Peyer's patch (tissue), 4 donors: Measurements from ENCODE around the gene DAZAP1. TPM values are rescaled to one million over a fixed set of nuclear protein-coding genes. Genes with fewer than 3 reads are reported as not detected.

ENCODE experiments used
- DNase-seq, 3 donors: peaks; one replicate each; pipeline ENCODE4 v3.0.0-alpha.2; 2017 to 2019
- H3K27ac ChIP-seq, 4 donors: fragments of 200-600 bp; sonication (generic); one replicate each; pipeline ENCODE4 v1.5.1; 2016 to 2019
- H3K27me3 ChIP-seq, 2 donors: fragments of 200-600 bp; sonication (generic); one replicate each; pipeline ENCODE4 v1.5.1; 2019
- H3K36me3 ChIP-seq, 3 donors: fragments of 200-600 bp; sonication (generic); one replicate each; pipeline ENCODE4 v1.5.1; 2016 to 2019
- H3K4me1 ChIP-seq, 4 donors: fragments of 200-600 bp; sonication (generic); one replicate each; pipeline ENCODE4 v1.5.1; 2016 to 2019
- H3K4me3 ChIP-seq, 4 donors: fragments of 200-600 bp; sonication (generic); 1 replicate in 3 of 4; 2 replicates in 1 of 4; pipeline ENCODE4 v1.5.1; 2016 to 2019; ENCODE audit warnings: mild to moderate bottlenecking in 1 of 4
- H3K9me3 ChIP-seq, 4 donors: fragments of 200-600 bp; sonication (generic); one replicate each; pipeline ENCODE4 v1.5.1; 2016 to 2019; ENCODE audit warnings: mild to moderate bottlenecking in 1 of 4
- CTCF ChIP-seq, 6 experiments: fragments of 450-650 bp in 4 of 6; fragments of 200-600 bp in 2 of 6; sonication (generic) in 1 of 6; IDR thresholded peaks; one replicate each; pipeline ENCODE4 v1.5.1; 2017 to 2019; ENCODE audit warnings: antibody characterized with exemption in 6 of 6, mild to moderate bottlenecking in 3 of 6, moderate library complexity in 1 of 6
- POLR2A ChIP-seq, 2 donors: fragments of 450-650 bp; IDR thresholded peaks; one replicate each; pipeline ENCODE4 v1.5.1; 2017; ENCODE audit warnings: antibody characterized with exemption in 2 of 2, mild to moderate bottlenecking in 2 of 2, moderate library complexity in 2 of 2
- total RNA-seq, 4 donors: library from RNA; depleted of rRNA; stranded (reverse); fragments of >200 nt; gene quantifications; one replicate each; pipeline ENCODE4 v1.1.0, GENCODE V29; 2016

DAZAP1 gene
- total RNA-seq, 4 donors from 2014 or later = 37.5 to 90.9 (median 58.2) TPM

GRCh38 chr19:1373534-1374249, 33.7 kb upstream of the DAZAP1 start:
- no peaks in the 10 kb centered on the region for H3K27me3 ChIP-seq
- H3K9me3 ChIP-seq = no peaks in the 10 kb centered on the region
- peaks cover 0 to 13% (median 0%) of the 10 kb centered on the region in 4 donors for H3K4me1 ChIP-seq
- H3K27ac ChIP-seq = peak overlapping the region in 2 of 4 donors; percentile 65 to 66
- TF ChIP-seq POLR2A (IDR thresholded peaks at IDR 0.05) (no peak), CTCF (IDR thresholded peaks at IDR 0.05) (no peak)
- peaks cover 0 to 69% (median 0%) of the 10 kb centered on the region in 3 donors for H3K36me3 ChIP-seq
- no peak for DNase-seq
- no peak overlapping the region for H3K4me3 ChIP-seq

GRCh38 chr19:1374250-1374577, 33.2 kb upstream of the DAZAP1 start:
- no peak for DNase-seq
- Histone ChIP-seq H3K27me3 (no peaks in the 10 kb centered on the region), H3K4me3 (no peak overlapping the region), H3K27ac (peak overlapping the region in 2 of 4 donors; percentile 65 to 66), H3K36me3 (peaks cover 0 to 64% (median 0%) of the 10 kb centered on the region in 3 donors), H3K4me1 (peaks cover 0 to 13% (median 0%) of the 10 kb centered on the region in 4 donors), H3K9me3 (no peaks in the 10 kb centered on the region)
- TF ChIP-seq CTCF (IDR thresholded peaks at IDR 0.05) (no peak), POLR2A (IDR thresholded peaks at IDR 0.05) (no peak)

GRCh38 chr19:1376415-1376805, 31.0 kb upstream of the DAZAP1 start:
- H3K4me1 ChIP-seq = peaks cover 0 to 13% (median 0%) of the 10 kb centered on the region in 4 donors
- no peak overlapping the region for H3K27ac ChIP-seq
- no peak overlapping the region for H3K4me3 ChIP-seq
- no peaks in the 10 kb centered on the region for H3K9me3 ChIP-seq
- TF ChIP-seq CTCF (IDR thresholded peaks at IDR 0.05) (no peak), POLR2A (IDR thresholded peaks at IDR 0.05) (no peak)
- peaks cover 0 to 42% (median 0%) of the 10 kb centered on the region in 3 donors for H3K36me3 ChIP-seq
- H3K27me3 ChIP-seq = no peaks in the 10 kb centered on the region
- DNase-seq = no peak

GRCh38 chr19:1377176-1377964, 30.0 kb upstream of the DAZAP1 start:
- no peak for DNase-seq
- peaks cover 0 to 33% (median 0%) of the 10 kb centered on the region in 3 donors for H3K36me3 ChIP-seq
- H3K4me1 ChIP-seq = peaks cover 0 to 13% (median 0%) of the 10 kb centered on the region in 4 donors
- no peaks in the 10 kb centered on the region for H3K27me3 ChIP-seq
- no peak for TF ChIP-seq CTCF (IDR thresholded peaks at IDR 0.05)
- no peak for TF ChIP-seq POLR2A (IDR thresholded peaks at IDR 0.05)
- no peak overlapping the region for H3K27ac ChIP-seq
- no peak overlapping the region for H3K4me3 ChIP-seq
- no peaks in the 10 kb centered on the region for H3K9me3 ChIP-seq

- peaks cover 0 to 9% (median 0%) of the 10 kb centered on the region in 4 donors for H3K4me1 ChIP-seq
- H3K4me3 ChIP-seq = no peak overlapping the region
- H3K9me3 ChIP-seq = no peaks in the 10 kb centered on the region
- no peak overlapping the region for H3K27ac ChIP-seq
- no peak for TF ChIP-seq CTCF (IDR thresholded peaks at IDR 0.05)
- TF ChIP-seq POLR2A (IDR thresholded peaks at IDR 0.05) = no peak
- peaks cover 0 to 25% (median 0%) of the 10 kb centered on the region in 3 donors for H3K36me3 ChIP-seq
- H3K27me3 ChIP-seq = no peaks in the 10 kb centered on the region
- DNase-seq = no peak
Observed at GRCh38 chr19:1377965-1378785, 29.2 kb upstream of the DAZAP1 start.
